H9 (cell line): Measurements from ENCODE around the gene THBS1. TPM values are rescaled to one million over a fixed set of nuclear protein-coding genes. Genes with fewer than 3 reads are reported as not detected.

Experiments
- DNase-seq: peaks from one replicate; pipeline ENCODE4 v3.0.0-alpha.2; 2017
- H2AFZ ChIP-seq: one replicate; pipeline ENCODE4 v1.6.1; 2013; ENCODE audit warnings: mild to moderate bottlenecking, low read length, control low read depth, moderate library complexity
- H2AK5ac ChIP-seq: 2 replicates; pipeline ENCODE4 v1.6.1; 2013; ENCODE audit warnings: low read length, control low read depth, mixed read lengths; ENCODE audit not compliant: insufficient read length
- H2BK120ac ChIP-seq: one replicate; pipeline ENCODE4 v1.6.1; 2013; ENCODE audit warnings: low read depth, mild to moderate bottlenecking, low read length, control low read depth, inconsistent platforms; ENCODE audit not compliant: poor library complexity, severe bottlenecking
- H2BK12ac ChIP-seq: 2 replicates; pipeline ENCODE4 v1.6.1; 2013; ENCODE audit warnings: low read length, control low read depth, mixed read lengths, low read depth; ENCODE audit not compliant: insufficient read length
- H2BK15ac ChIP-seq: 2 replicates; pipeline ENCODE4 v1.6.1; 2013; ENCODE audit warnings: low read depth, low read length, control low read depth
- H2BK20ac ChIP-seq: one replicate; pipeline ENCODE4 v1.6.1; 2013; ENCODE audit warnings: low read depth, mild to moderate bottlenecking, low read length, control low read depth, inconsistent platforms; ENCODE audit not compliant: poor library complexity, severe bottlenecking
- H2BK5ac ChIP-seq: 2 replicates; pipeline ENCODE4 v1.6.1; 2013; ENCODE audit warnings: low read length, control low read depth, mixed read lengths; ENCODE audit not compliant: insufficient read length
- H3K14ac ChIP-seq: 2 replicates; pipeline ENCODE4 v1.6.1; 2013; ENCODE audit warnings: low read length, control low read depth; ENCODE audit not compliant: insufficient read depth
- H3K18ac ChIP-seq: 2 replicates; pipeline ENCODE4 v1.6.1; 2013; ENCODE audit warnings: low read depth, mild to moderate bottlenecking, mixed read lengths, low read length, control low read depth; ENCODE audit not compliant: insufficient read length
- H3K23ac ChIP-seq: 2 replicates; pipeline ENCODE4 v1.6.1; 2013; ENCODE audit warnings: low read length, control low read depth, mixed read lengths, low read depth; ENCODE audit not compliant: insufficient read length
- H3K23me2 ChIP-seq: 2 replicates; pipeline ENCODE4 v1.6.1; 2013; ENCODE audit warnings: low read depth, mild to moderate bottlenecking, mixed read lengths, low read length, control low read depth; ENCODE audit not compliant: insufficient read length, poor library complexity, severe bottlenecking
- H3K27ac ChIP-seq: 2 replicates; pipeline ENCODE4 v1.5.1; 2013; ENCODE audit warnings: low read length, control low read depth, mixed read lengths, low read depth; ENCODE audit not compliant: insufficient read length
- H3K27me3 ChIP-seq: 2 replicates; pipeline ENCODE4 v1.6.1; 2013; ENCODE audit warnings: low read length, control low read depth, inconsistent platforms; ENCODE audit not compliant: insufficient read depth
- H3K4ac ChIP-seq: 2 replicates; pipeline ENCODE4 v1.6.1; 2013; ENCODE audit warnings: low read depth, mild to moderate bottlenecking, control low read depth, inconsistent platforms, low read length, moderate library complexity
- H3K4me1 ChIP-seq: 2 replicates; pipeline ENCODE4 v1.6.1; 2013; ENCODE audit warnings: low read length, control low read depth, inconsistent platforms; ENCODE audit not compliant: insufficient read depth
- H3K4me2 ChIP-seq: 2 replicates; pipeline ENCODE4 v1.6.1; 2013; ENCODE audit warnings: low read length, control low read depth, mixed read lengths; ENCODE audit not compliant: insufficient read length, insufficient read depth
- H3K56ac ChIP-seq: 2 replicates; pipeline ENCODE4 v1.6.1; 2013; ENCODE audit warnings: low read depth, mild to moderate bottlenecking, mixed read lengths, low read length, control low read depth; ENCODE audit not compliant: insufficient read length
- H3K79me1 ChIP-seq: 2 replicates; pipeline ENCODE4 v1.6.1; 2013; ENCODE audit warnings: low read depth, mild to moderate bottlenecking, moderate library complexity, low read length, control low read depth, inconsistent platforms; ENCODE audit not compliant: insufficient read depth, poor library complexity, severe bottlenecking
- H3K79me2 ChIP-seq: 2 replicates; pipeline ENCODE4 v1.6.1; 2013; ENCODE audit warnings: low read length, control low read depth, inconsistent platforms; ENCODE audit not compliant: insufficient read depth
- H3K9ac ChIP-seq: 2 replicates; pipeline ENCODE4 v1.6.1; 2013; ENCODE audit warnings: low read length, control low read depth, mixed read lengths; ENCODE audit not compliant: insufficient read length; ENCODE audit errors: extremely low read depth
- H3K9me3 ChIP-seq: one replicate; pipeline ENCODE4 v1.6.1; 2013; ENCODE audit warnings: low read depth, low read length, inconsistent platforms; ENCODE audit not compliant: control insufficient read depth
- H3T11ph ChIP-seq: one replicate; pipeline ENCODE4 v1.6.1; 2013; ENCODE audit warnings: mild to moderate bottlenecking, low read length, control low read depth, inconsistent platforms
- H4K20me1 ChIP-seq: one replicate; pipeline ENCODE4 v1.6.1; 2013; ENCODE audit not compliant: control insufficient read depth, insufficient read length, insufficient read depth
- H4K5ac ChIP-seq: 2 replicates; pipeline ENCODE4 v1.6.1; 2013; ENCODE audit warnings: low read depth, mild to moderate bottlenecking, mixed read lengths, low read length, control low read depth; ENCODE audit not compliant: insufficient read length
- H4K8ac ChIP-seq: replicated peaks from 2 replicates; pipeline ENCODE4 v1.6.1; 2013; ENCODE audit warnings: low read length, control low read depth, mixed read lengths, low read depth; ENCODE audit not compliant: insufficient read length
- H4K91ac ChIP-seq: 2 replicates; pipeline ENCODE4 v1.6.1; 2013; ENCODE audit warnings: low read depth, mild to moderate bottlenecking, moderate library complexity, mixed read lengths, low read length, control low read depth; ENCODE audit not compliant: insufficient read length
- H3K27ac Mint-ChIP-seq, 3 experiments: 2 replicates in 2 of 3; 3 replicates in 1 of 3; pipeline ENCODE4 v1.8.0; 2020 to 2021; ENCODE audit warnings: mixed read lengths in 3 of 3, mild to moderate bottlenecking in 1 of 3, moderate library complexity in 1 of 3
- H3K27me3 Mint-ChIP-seq: 2 replicates; pipeline ENCODE4 v1.8.0; 2021; ENCODE audit warnings: low read depth, mild to moderate bottlenecking, moderate library complexity, mixed read lengths
- H3K36me3 Mint-ChIP-seq, 3 experiments: 2 replicates in 2 of 3; 3 replicates in 1 of 3; pipeline ENCODE4 v1.8.0; 2020 to 2021; ENCODE audit warnings: low read depth in 3 of 3, mixed read lengths in 3 of 3; ENCODE audit not compliant: insufficient read depth in 1 of 3
- H3K4me1 Mint-ChIP-seq, 2 experiments: 2 replicates each; pipeline ENCODE4 v1.8.0; 2020; ENCODE audit warnings: mixed read lengths in 2 of 2
- H3K4me3 Mint-ChIP-seq, 2 experiments: 2 replicates in 1 of 2; 3 replicates in 1 of 2; pipeline ENCODE4 v1.8.0; 2020 to 2021; ENCODE audit warnings: mild to moderate bottlenecking in 2 of 2, mixed read lengths in 2 of 2, moderate library complexity in 1 of 2
- H3K9me3 Mint-ChIP-seq, 2 experiments: 2 replicates in 1 of 2; 3 replicates in 1 of 2; pipeline ENCODE4 v1.8.0; 2020; ENCODE audit warnings: mild to moderate bottlenecking in 2 of 2, mixed read lengths in 2 of 2, moderate library complexity in 1 of 2
- WGBS: extraction: QIAGEN DNeasy Blood & Tissue Kit; methylation state at CpG from one replicate; pipeline ENCODE4 v1.1.7; 2013; ENCODE audit warnings: missing lambda C conversion rate, low lambda C conversion rate, mixed read lengths; ENCODE audit not compliant: insufficient read length; ENCODE audit errors: extremely low coverage; 5-methylcytosine and 5-hydroxymethylcytosine counted together
- total RNA-seq: library from RNA; stranded (reverse); gene quantifications from 2 replicates; pipeline ENCODE4 v1.2.1, GENCODE V29; 2021
- TF ChIP-seq, protein P1 (sequence below): fragments of 200-600 bp; sonication (generic); conservative IDR thresholded peaks from 3 replicates; pipeline ENCODE4 v1.8.0; 2021; ENCODE audit warnings: antibody characterized with exemption, mild to moderate bottlenecking

Gene THBS1
- total RNA-seq, 1 experiment from 2014 or later = 72.1 TPM

DNA sequence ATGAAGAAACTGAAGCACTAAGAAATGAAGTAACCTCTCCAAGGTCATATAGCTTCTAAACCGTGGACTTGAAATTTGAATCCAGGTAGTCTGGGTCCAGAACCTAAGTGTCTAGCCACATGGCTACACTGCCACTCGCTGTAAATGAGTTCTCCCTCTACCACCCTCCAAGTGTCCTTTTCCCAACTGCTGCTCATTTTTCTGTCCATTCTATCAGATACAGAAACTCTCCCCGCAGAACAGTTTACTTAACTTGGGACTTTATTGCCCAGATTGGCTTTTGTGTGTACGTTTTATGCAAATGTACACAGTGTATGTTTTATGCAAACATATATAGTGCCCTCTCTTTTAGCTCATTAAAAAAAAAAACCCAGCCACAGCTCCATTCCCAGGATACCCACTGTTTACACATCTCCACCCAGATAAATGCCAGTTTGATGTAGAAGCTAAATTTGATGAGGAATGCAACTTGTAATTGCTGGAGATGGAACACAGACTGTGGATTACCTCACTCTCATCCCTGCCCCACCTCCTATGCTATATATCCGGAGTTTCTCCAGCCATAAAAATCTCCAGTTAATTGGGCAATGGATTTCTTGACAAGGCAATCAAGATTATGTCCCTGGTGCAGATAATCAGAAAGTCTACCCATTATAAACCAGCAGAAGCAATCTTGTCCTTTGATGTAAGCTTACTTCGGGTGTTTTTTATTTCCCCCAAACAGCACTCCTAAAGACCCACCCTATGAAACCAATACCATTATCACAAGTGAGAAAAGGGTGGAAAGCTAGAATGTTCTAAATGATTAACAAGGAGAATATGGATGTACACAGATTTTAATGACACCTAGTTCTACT, 42.0 kb downstream of the THBS1 start:
- no peak overlapping the region for H2AFZ ChIP-seq
- H3K9me3 ChIP-seq = no peaks in the 10 kb centered on the region
- no peak overlapping the region for H2BK5ac ChIP-seq
- H4K8ac ChIP-seq = no peak overlapping the region
- H3T11ph ChIP-seq = no peak overlapping the region
- H2BK12ac ChIP-seq = no peak overlapping the region
- no peak overlapping the region for H4K5ac ChIP-seq
- H3K79me1 ChIP-seq = no peaks in the 10 kb centered on the region
- no peak overlapping the region for H3K56ac ChIP-seq
- H3K14ac ChIP-seq = no peak overlapping the region
- H3K9ac ChIP-seq = no peak overlapping the region
- no peak overlapping the region for H2BK15ac ChIP-seq
- no peak overlapping the region for H2BK120ac ChIP-seq
- no peak overlapping the region for H3K4me3 Mint-ChIP-seq
- no peak overlapping the region for H2BK20ac ChIP-seq
- H3K27ac Mint-ChIP-seq = no peak overlapping the region
- WGBS = no CpG with 5 or more reads among the region's 6 CpGs
- no peaks in the 10 kb centered on the region for H3K79me2 ChIP-seq
- H3K4ac ChIP-seq = no peak overlapping the region
- no peaks in the 10 kb centered on the region for H3K27me3 ChIP-seq
- no peaks in the 10 kb centered on the region for H3K4me1 ChIP-seq
- no peaks in the 10 kb centered on the region for H3K4me1 Mint-ChIP-seq
- no peak overlapping the region for H3K4me2 ChIP-seq
- no peak overlapping the region for H4K91ac ChIP-seq
- H3K9me3 Mint-ChIP-seq = peaks cover 2 to 3% of the 10 kb centered on the region in 2 experiments; a peak in 4 of 5 replicates
- no peaks in the 10 kb centered on the region for H3K23me2 ChIP-seq
- no peaks in the 10 kb centered on the region; the same call in none of the 2 replicates for H3K27me3 Mint-ChIP-seq
- no peak overlapping the region for H3K23ac ChIP-seq
- H3K36me3 Mint-ChIP-seq = no peaks in the 10 kb centered on the region
- no peak overlapping the region for H3K18ac ChIP-seq
- H3K27ac ChIP-seq = no peak overlapping the region
- H2AK5ac ChIP-seq = no peak overlapping the region
- DNase-seq = no peak
- H4K20me1 ChIP-seq = peaks cover 2% of the 10 kb centered on the region
- TF ChIP-seq, protein P1, sequence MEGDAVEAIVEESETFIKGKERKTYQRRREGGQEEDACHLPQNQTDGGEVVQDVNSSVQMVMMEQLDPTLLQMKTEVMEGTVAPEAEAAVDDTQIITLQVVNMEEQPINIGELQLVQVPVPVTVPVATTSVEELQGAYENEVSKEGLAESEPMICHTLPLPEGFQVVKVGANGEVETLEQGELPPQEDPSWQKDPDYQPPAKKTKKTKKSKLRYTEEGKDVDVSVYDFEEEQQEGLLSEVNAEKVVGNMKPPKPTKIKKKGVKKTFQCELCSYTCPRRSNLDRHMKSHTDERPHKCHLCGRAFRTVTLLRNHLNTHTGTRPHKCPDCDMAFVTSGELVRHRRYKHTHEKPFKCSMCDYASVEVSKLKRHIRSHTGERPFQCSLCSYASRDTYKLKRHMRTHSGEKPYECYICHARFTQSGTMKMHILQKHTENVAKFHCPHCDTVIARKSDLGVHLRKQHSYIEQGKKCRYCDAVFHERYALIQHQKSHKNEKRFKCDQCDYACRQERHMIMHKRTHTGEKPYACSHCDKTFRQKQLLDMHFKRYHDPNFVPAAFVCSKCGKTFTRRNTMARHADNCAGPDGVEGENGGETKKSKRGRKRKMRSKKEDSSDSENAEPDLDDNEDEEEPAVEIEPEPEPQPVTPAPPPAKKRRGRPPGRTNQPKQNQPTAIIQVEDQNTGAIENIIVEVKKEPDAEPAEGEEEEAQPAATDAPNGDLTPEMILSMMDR = no peak
